ENCODE results near the gene SYNPR. TPM values are rescaled to one million over a fixed set of nuclear protein-coding genes. Genes with fewer than 3 reads are reported as not detected.

The SYNPR gene
- polyA plus RNA-seq, 3 donors, result 0.07 to 0.14 (median 0.12) TPM

- no peak for DNase-seq (ENCODE audit: low read depth in 3 of 3, low spot score in 2 of 3)
Measured at GRCh38 chr3:63370094-63370493, 92.0 kb downstream of the SYNPR start.

DNA sequence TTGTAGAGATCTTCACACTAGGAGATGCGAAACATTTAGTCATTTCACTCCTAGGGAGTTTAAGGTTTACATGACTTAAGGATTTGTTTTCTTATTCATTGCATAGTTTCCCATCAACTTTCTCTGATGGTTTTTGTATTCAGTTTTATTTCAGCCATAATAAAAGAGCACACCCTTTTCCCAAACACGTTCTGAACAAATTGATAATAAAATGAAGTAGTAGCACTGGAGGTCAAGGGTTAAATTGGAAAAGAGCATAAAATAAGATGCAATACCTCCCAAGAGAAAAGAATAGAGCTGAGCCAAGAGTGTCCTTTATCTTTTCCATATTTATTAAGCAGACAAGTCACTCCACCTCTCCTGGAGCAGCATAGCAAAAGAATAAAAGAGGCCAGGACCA, 104.9 kb downstream of the SYNPR start:
- DNase-seq (ENCODE audit: low read depth in 3 of 3, low spot score in 2 of 3), result no peak

DNA sequence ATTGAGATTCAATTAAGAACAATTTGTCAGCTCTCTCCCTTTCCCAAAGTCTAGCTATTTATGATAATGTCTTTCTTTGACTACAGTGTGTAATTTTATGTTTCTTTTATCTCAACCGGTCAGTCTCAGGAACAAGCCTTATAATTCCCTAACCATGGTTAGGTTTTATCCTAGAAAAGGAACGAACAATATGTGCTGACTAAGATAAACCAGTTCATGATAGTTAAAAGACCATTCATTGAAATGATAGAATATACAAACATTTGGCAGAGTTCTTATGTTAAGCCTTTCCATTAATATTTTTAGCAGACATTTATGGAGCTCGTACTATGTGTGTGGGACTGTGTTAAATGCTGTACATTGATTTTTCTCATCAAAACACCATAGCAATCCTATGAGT, 106.3 kb downstream of the SYNPR start:
- DNase-seq (ENCODE audit: low read depth in 3 of 3, low spot score in 2 of 3), result no peak

DNA sequence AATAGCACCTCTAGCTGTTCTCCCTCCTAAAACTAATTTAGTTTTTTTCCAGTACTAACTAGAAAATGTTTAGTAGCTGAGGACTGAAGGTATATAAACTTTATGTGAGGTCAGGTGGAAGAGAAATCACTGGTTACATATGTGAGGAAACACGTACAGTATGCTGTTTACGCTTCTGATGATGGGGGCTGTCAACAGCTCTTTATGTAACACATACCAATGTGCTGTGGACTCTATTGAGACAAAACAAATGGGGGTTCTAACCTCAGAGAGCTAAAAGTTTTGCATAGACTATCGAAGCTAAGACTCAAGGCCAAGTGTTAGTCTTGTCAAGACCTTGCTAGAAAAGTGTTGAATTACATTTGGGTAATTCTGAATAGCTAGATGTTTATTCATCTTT, 107.5 kb downstream of the SYNPR start:
- DNase-seq (ENCODE audit: low read depth in 3 of 3, low spot score in 2 of 3), result no peak

DNA sequence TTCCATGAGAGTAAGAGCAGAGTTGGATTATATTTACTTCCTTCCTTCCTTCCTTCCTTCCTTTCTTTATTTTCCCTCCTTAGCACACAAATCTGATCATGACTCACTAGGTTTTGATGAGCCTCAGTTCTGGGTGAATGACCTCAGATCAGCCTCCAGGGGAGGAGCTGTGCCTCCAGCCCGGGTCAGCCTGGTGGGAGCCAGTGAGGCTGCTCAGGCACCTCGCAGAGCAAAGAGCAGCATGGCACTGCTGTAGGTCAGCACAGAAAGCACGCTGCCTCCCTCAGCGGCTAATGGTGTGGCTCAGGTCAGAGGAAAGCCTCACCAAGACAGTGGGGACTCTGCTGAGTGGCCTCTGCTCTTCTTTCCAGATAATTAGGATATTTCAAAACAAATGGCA, 108.5 kb downstream of the SYNPR start:
- DNase-seq (ENCODE audit: low read depth in 3 of 3, low spot score in 2 of 3), result no peak

GRCh38 chr3:63387568-63387967, 109.5 kb downstream of the SYNPR start:
- DNase-seq (ENCODE audit: low read depth in 3 of 3, low spot score in 2 of 3), result no peak

DNA sequence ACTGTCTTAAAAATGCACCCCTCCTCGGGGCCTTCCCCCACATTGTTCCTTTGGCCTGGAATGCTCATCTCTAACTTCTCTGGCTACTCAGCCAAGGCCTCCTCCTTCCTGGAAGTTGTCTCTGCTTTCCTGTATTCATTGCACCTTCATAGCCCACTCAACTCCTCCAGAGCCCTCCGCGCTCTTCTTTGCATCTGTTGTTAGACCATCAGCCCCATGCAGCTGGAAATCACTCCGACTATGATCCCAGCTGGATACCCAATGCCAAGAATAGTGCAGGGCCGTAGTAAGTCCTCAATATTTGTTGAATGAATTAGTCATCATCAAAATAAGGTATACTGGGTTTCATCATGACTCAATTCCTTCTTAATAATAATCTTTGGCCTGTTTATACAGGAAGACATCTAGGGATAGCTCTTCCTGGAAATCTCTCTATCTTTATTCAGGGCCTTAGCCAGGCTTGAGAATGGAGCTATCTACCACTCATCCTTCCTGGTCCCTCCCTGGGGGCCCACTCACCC, 112.7 kb downstream of the SYNPR start:
- no peak for DNase-seq (ENCODE audit: low read depth in 3 of 3, low spot score in 2 of 3)

GRCh38 chr3:63395960-63396359, 117.9 kb downstream of the SYNPR start:
- no peak for DNase-seq (ENCODE audit: low read depth in 3 of 3, low spot score in 2 of 3)

GRCh38 chr3:63400246-63400860, 122.2 kb downstream of the SYNPR start:
- DNase-seq (ENCODE audit: low read depth in 3 of 3, low spot score in 2 of 3), result no peak

DNA sequence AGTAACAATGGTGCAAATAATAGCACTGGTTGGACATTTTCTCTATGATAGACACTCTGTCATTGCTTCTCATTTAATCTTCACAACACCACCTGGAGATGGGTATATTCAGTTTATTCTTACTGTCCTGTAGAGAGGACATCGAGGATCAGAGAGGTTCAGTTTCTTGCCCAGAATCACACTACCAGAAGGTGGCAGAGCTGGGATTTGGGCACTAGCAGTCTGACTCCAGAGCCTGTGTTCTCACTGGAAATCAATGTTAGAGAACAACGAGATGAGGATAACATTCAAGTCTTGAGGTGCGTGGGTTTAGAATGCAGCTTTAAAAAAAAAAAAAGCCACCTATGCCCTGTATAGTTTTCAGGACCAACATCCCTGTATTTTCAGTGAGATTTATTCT, 127.8 kb downstream of the SYNPR start:
- DNase-seq (ENCODE audit: low read depth in 3 of 3, low spot score in 2 of 3), result no peak

GRCh38 chr3:63413523-63413922, 135.4 kb downstream of the SYNPR start:
- no peak for DNase-seq (ENCODE audit: low read depth in 3 of 3, low spot score in 2 of 3)

GRCh38 chr3:63414607-63415006, 136.5 kb downstream of the SYNPR start:
- DNase-seq (ENCODE audit: low read depth in 3 of 3, low spot score in 2 of 3), result no peak

- DNase-seq (ENCODE audit: low read depth in 3 of 3, low spot score in 2 of 3), result no peak
Measured at GRCh38 chr3:63429905-63430304, 151.8 kb downstream of the SYNPR start.

- DNase-seq (ENCODE audit: low read depth in 3 of 3, low spot score in 2 of 3), result no peak
Measured at GRCh38 chr3:63430875-63431274, 152.8 kb downstream of the SYNPR start.

DNA sequence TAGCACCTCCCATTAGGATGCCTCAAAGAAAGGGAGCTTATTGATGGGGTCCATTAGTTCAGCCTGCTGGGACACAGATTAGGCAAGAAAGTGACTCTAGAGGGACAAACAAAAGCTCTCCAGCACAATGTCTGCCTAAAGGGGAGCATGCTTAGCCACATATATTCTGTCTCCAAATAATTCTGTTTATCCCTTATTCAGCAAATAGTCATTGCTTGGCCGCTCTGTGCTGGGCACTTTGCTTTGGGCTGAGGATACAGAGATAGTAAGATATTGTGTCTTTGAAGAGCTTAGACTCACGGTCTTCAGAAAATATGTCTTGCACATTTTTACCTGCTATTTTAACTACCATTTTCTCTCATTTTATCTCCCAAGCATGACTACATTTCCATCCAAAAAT, 159.8 kb downstream of the SYNPR start:
- DNase-seq (ENCODE audit: low read depth in 3 of 3, low spot score in 2 of 3), result no peak

GRCh38 chr3:63438826-63439371, 160.8 kb downstream of the SYNPR start:
- no peak for DNase-seq (ENCODE audit: low read depth in 3 of 3, low spot score in 2 of 3)

GRCh38 chr3:63441262-63441661, 163.2 kb downstream of the SYNPR start:
- DNase-seq (ENCODE audit: low read depth in 3 of 3, low spot score in 2 of 3), result no peak

GRCh38 chr3:63442918-63443317, 164.8 kb downstream of the SYNPR start:
- no peak for DNase-seq (ENCODE audit: low read depth in 3 of 3, low spot score in 2 of 3)

GRCh38 chr3:63450023-63450422, 171.9 kb downstream of the SYNPR start:
- no peak for DNase-seq (ENCODE audit: low read depth in 3 of 3, low spot score in 2 of 3)

DNA sequence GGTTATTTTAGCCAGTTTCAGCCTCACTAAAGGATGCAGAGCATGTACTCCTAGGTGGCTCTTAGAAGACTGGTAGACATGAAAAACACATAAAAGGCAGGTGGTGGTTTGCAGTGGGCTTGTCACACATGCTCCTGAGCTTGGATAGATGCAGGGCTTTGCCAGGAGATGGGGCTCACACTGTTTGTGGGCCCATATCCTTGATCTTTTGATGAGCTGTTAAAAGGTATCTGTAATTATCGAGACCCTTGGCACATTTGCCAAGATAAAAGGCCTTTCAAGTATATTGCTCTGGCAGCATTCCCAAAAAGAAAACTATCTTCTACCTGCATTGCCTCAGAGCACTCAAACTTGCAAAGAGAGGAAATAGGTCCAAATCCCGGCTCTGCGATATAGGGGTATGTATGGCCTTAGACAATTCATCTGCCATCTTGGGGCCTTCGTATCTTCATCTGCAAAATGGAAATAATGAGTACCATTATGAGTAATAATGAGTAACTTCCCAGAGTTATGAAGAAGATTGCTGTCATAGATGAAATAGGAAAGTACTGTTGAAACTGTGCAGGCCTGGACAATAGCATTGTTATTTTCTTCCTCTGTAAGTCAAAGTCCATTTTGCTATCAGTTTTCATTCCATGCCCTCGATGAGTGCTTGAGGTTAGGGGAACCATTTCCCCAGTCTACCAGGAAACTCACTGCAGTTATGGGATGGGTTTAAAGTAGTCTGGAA, 172.7 kb downstream of the SYNPR start:
- DNase-seq (ENCODE audit: low read depth in 3 of 3, low spot score in 2 of 3), result no peak

DNA sequence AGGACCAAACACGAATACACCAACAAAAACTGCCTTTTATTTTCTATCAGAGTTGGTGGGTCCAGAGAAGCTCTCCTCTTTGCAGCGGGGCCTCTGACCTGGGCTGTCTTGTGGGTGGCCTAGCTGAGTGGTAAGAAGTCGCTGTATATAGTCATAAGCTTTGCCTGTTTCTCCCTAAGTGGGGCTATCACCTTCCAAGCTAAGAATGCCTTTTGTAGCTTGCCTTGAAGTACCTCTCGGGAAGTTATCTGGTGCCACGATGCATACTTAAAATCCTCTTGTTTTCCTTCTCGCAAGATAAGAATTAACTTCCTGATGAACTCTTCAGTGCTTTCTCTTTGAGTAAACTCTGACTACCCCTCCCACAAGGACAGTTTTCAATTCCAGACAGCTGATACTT, 178.8 kb downstream of the SYNPR start:
- no peak for DNase-seq (ENCODE audit: low read depth in 3 of 3, low spot score in 2 of 3)

- no peak for DNase-seq (ENCODE audit: low read depth in 3 of 3, low spot score in 2 of 3)
Measured at GRCh38 chr3:63458405-63458804, 180.3 kb downstream of the SYNPR start.

All from right renal cortex interstitium (tissue), 3 donors.